ENCODE data around the gene LOXL1.

Gene LOXL1

DNA sequence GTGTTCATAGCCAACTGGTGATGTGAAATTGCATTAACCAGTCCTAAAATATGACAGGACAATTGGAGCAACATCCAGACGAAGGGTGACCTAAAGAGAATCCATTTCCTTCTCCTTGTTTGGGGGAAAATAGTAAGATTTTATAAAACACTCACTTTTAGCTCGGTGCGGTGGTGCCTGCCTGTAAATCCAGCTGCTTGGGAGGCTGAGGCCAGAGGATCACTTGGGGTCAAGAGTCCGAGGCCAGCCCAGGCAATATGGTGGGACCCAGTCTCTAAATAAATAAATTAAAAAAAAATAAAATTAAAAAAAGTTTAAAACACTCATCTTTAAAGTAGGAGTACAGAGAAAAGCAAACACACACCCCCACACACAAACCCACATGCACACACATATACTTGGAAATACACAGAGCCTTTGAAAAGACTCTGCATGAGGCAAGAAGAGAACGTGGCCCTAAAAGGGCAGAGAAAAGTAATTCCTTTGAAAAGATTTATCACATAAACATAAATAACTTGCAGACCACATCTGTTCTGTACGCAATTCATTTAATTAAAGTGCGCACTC, 14.1 kb upstream of the LOXL1 start:
- in situ Hi-C loops (cut with MboI; ENCODE audit: low pct_unique_long_range_greater_than_20kb, low sequenced_read_pairs, unreplicated experiment) = no loop called here
- no peak for DNase-seq (ENCODE audit: low spot score)
- TF ChIP-seq, protein P1, sequence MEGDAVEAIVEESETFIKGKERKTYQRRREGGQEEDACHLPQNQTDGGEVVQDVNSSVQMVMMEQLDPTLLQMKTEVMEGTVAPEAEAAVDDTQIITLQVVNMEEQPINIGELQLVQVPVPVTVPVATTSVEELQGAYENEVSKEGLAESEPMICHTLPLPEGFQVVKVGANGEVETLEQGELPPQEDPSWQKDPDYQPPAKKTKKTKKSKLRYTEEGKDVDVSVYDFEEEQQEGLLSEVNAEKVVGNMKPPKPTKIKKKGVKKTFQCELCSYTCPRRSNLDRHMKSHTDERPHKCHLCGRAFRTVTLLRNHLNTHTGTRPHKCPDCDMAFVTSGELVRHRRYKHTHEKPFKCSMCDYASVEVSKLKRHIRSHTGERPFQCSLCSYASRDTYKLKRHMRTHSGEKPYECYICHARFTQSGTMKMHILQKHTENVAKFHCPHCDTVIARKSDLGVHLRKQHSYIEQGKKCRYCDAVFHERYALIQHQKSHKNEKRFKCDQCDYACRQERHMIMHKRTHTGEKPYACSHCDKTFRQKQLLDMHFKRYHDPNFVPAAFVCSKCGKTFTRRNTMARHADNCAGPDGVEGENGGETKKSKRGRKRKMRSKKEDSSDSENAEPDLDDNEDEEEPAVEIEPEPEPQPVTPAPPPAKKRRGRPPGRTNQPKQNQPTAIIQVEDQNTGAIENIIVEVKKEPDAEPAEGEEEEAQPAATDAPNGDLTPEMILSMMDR (IDR thresholded peaks at IDR 0.05; ENCODE audit: extremely low read depth, insufficient read depth, missing control alignments) = no peak

DNA sequence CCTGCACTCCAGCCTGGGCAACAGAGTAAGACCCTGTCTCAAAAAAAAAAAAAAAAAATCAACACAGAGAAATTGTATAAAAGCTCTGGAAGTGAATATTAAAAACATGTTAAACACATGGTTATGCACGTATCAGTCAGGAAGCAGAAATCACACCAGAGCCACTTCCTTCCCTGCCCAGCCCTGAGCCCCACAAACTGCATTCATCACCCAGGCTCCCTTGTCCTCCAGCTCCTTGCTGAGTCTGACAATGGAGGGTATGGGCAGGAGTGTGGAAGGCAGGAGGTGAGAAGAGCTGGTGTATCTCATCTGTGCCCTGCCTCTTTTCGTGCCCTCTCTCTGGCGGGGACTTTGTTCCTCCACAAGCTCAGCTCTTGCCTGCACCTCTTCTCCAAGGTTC, 12.1 kb upstream of the LOXL1 start:
- DNase-seq (ENCODE audit: low spot score) = no peak
- TF ChIP-seq, protein P1 (IDR thresholded peaks at IDR 0.05; ENCODE audit: extremely low read depth, insufficient read depth, missing control alignments) = no peak
- in situ Hi-C loops (cut with MboI; ENCODE audit: low pct_unique_long_range_greater_than_20kb, low sequenced_read_pairs, unreplicated experiment) = no loop called here

GRCh38 chr15:73915082-73915481, 11.2 kb upstream of the LOXL1 start:
- in situ Hi-C loops (cut with MboI; ENCODE audit: low pct_unique_long_range_greater_than_20kb, low sequenced_read_pairs, unreplicated experiment) = no loop called here
- TF ChIP-seq, protein P1 (IDR thresholded peaks at IDR 0.05; ENCODE audit: extremely low read depth, insufficient read depth, missing control alignments) = no peak
- DNase-seq (ENCODE audit: low spot score) = no peak

GRCh38 chr15:73918784-73919183, 7.5 kb upstream of the LOXL1 start:
- no peak for DNase-seq (ENCODE audit: low spot score)
- in situ Hi-C loops (cut with MboI; ENCODE audit: low pct_unique_long_range_greater_than_20kb, low sequenced_read_pairs, unreplicated experiment) = no loop called here
- TF ChIP-seq, protein P1 (IDR thresholded peaks at IDR 0.05; ENCODE audit: extremely low read depth, insufficient read depth, missing control alignments) = no peak

- TF ChIP-seq, protein P1 (IDR thresholded peaks at IDR 0.05; ENCODE audit: extremely low read depth, insufficient read depth, missing control alignments) = no peak
- no peak for DNase-seq (ENCODE audit: low spot score)
- in situ Hi-C loops (cut with MboI; ENCODE audit: low pct_unique_long_range_greater_than_20kb, low sequenced_read_pairs, unreplicated experiment) = no loop called here
Measured at GRCh38 chr15:73919706-73920105, 6.6 kb upstream of the LOXL1 start.

GRCh38 chr15:73921254-73921925, 4.9 kb upstream of the LOXL1 start:
- in situ Hi-C loops (cut with MboI; ENCODE audit: low pct_unique_long_range_greater_than_20kb, low sequenced_read_pairs, unreplicated experiment) = no loop called here
- no peak for DNase-seq (ENCODE audit: low spot score)
- TF ChIP-seq, protein P1 (IDR thresholded peaks at IDR 0.05; ENCODE audit: extremely low read depth, insufficient read depth, missing control alignments) = no peak

All from GM13977 (cell line).